HEK293 (cell line): ENCODE data around the gene ERLEC1.

Source experiments
- YY1 ChIP-seq: fragments of 450-650 bp; formaldehyde crosslinking; IDR thresholded peaks from 2 replicates; pipeline ENCODE4 v1.5.1; 2018; ENCODE audit warnings: missing biosample characterization, missing genetic modification characterization
- ZNF311 ChIP-seq: fragments of 450-650 bp; formaldehyde crosslinking; IDR thresholded peaks from 2 replicates; pipeline ENCODE4 v1.5.1; 2017; ENCODE audit warnings: missing biosample characterization, missing genetic modification characterization, borderline replicate concordance
- ZNF324 ChIP-seq: fragments of 450-650 bp; formaldehyde crosslinking; IDR thresholded peaks from 2 replicates; pipeline ENCODE4 v1.5.1; 2016; ENCODE audit warnings: missing biosample characterization, missing genetic modification characterization
- ZNF335 ChIP-seq: fragments of 450-650 bp; formaldehyde crosslinking; conservative IDR thresholded peaks from 2 replicates; pipeline ENCODE4 v1.5.1; 2016; ENCODE audit warnings: missing biosample characterization, missing genetic modification characterization
- ZNF37A ChIP-seq: fragments of 450-650 bp; IDR thresholded peaks from 2 replicates; pipeline ENCODE4 v1.5.1; 2018; ENCODE audit warnings: missing biosample characterization, missing genetic modification characterization
- TF ChIP-seq, protein P1 (sequence below): fragments of 450-650 bp; formaldehyde crosslinking; IDR thresholded peaks from 2 replicates; pipeline ENCODE4 v1.5.1; 2016; ENCODE audit warnings: missing biosample characterization, missing genetic modification characterization

DNA sequence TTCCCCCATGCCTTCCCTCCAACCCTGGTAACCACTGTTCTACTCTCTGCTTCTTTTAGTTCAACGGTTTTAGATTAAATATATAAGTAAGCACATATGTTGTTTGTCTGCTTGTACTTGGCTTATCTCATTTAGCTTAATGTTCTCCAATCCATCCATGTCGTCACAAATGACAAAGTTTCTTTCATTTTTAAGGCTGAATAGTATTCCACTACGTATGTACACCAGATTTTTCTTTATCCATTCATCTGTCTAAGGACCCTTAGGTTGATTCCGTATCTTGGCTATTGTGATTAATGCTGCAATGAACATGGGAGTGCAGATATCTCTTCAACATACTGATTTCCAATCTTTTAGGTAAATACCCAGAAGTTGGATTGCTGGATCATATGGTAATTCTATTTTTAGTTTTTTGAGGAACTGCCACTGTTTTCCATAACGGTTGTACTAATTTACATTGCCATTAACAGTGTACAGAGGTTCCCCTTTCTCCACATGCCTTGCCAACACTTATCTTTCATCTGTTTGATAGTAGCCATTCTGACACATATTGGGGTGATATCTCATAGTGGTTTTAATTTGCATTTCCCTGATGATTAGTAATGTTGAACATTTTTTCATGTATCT is 8.2 kb upstream of the ERLEC1 start:
- TF ChIP-seq ZNF37A (tag by site-specific recombination) (no peak), YY1 (no peak), ZNF324 (tag by site-specific recombination) (no peak), ZNF311 (tag by site-specific recombination) (no peak), ZNF335 (no peak)
- TF ChIP-seq, protein P1, sequence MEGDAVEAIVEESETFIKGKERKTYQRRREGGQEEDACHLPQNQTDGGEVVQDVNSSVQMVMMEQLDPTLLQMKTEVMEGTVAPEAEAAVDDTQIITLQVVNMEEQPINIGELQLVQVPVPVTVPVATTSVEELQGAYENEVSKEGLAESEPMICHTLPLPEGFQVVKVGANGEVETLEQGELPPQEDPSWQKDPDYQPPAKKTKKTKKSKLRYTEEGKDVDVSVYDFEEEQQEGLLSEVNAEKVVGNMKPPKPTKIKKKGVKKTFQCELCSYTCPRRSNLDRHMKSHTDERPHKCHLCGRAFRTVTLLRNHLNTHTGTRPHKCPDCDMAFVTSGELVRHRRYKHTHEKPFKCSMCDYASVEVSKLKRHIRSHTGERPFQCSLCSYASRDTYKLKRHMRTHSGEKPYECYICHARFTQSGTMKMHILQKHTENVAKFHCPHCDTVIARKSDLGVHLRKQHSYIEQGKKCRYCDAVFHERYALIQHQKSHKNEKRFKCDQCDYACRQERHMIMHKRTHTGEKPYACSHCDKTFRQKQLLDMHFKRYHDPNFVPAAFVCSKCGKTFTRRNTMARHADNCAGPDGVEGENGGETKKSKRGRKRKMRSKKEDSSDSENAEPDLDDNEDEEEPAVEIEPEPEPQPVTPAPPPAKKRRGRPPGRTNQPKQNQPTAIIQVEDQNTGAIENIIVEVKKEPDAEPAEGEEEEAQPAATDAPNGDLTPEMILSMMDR (tag by site-specific recombination): no peak
